HG02571 (cell line): ENCODE data around the gene TEDC2.
"Not testable (repeated sequence)": the region's sequence is repeated elsewhere in the genome, so short reads cannot be mapped to it uniquely, and the experiment has no call there.

ENCODE experiments used
- ATAC-seq: cut with Tn5 transposase; IDR thresholded peaks from one replicate; pipeline ENCODE4 v1.9.1; 2021; ENCODE audit warnings: mild to moderate bottlenecking, moderate library complexity; ENCODE audit not compliant: unreplicated experiment

TEDC2 gene, protein sequence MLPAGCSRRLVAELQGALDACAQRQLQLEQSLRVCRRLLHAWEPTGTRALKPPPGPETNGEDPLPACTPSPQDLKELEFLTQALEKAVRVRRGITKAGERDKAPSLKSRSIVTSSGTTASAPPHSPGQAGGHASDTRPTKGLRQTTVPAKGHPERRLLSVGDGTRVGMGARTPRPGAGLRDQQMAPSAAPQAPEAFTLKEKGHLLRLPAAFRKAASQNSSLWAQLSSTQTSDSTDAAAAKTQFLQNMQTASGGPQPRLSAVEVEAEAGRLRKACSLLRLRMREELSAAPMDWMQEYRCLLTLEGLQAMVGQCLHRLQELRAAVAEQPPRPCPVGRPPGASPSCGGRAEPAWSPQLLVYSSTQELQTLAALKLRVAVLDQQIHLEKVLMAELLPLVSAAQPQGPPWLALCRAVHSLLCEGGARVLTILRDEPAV

DNA sequence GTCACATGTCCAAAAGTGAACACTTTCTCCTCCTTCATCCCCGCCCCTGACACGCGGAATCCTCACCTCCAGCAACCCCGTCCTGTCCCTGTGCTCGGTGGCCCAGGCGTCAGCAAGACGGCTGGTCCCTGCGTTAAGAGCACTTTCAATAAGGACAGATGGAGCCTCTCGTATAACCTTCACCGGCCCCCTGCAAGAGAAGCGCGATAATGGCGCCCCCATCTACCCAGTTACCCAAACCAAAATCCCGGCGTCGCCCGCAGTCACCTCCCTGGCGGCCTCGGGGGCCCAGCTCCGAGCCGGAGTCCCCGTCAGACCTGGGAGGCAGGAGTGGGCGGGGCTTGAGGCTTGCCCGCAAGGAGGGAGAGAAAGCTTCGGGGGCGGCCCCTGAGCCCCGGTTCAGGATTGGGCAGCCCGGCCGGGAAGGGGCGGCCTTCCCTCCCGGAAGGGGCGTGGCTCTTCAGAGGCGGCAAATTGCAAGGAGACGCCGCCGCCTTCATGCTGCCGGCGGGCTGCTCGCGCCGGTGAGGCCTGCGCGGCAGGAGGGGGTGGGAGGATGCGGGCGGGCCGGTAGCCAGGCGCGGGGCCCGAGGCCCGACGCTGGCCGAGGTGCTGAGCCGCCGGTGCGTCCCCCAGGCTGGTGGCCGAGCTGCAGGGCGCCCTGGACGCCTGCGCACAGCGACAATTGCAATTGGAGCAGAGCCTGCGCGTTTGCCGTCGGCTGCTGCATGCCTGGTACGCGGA lies at the start of gene TEDC2:
TEDC2 (plus strand) TSS at position 463 of the 744 bp plus-strand sequence; CDS start at position 499, 36 bp downstream.
- ATAC-seq, result peak; percentile 89

DNA sequence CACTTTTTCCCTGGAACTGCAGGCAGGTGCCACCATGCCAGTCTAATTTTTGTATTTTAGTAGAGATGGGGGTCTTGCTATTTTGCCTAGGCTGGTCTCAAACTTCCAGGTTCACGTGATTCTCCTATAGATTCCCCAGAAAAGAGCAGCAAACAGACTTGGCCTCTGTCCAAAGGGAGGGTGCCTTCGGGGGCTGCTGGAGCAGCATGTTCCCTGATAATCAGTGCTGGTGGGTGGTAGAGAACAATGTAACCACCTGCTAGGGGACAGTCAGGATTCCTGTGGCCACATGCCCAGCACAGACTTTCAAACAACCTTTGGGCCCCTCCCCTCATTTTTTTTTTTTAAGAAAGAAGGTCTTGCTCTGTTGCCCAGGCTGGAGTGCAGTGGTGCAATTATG lies 44.8 kb upstream of the TEDC2 start:
- ATAC-seq, result no peak

DNA sequence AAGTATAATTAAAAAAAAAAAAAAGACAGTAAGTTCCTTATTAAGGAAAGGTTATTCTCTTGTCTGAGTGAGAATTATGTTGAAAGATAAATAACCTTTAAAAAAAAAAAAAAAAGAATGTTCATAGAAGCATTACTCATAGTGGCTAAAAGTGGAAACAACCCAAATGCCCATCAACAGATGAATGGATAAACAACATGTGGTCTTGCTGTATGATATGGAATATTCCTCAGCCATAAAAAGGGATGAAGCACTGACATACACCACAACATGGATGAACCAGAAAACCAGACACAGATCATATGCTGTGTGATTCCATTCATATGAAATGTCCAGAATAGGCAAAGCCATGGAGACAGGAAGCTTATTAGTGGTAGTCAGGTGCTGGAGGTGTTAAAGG lies 39.9 kb upstream of the TEDC2 start:
- ATAC-seq, result no peak

DNA sequence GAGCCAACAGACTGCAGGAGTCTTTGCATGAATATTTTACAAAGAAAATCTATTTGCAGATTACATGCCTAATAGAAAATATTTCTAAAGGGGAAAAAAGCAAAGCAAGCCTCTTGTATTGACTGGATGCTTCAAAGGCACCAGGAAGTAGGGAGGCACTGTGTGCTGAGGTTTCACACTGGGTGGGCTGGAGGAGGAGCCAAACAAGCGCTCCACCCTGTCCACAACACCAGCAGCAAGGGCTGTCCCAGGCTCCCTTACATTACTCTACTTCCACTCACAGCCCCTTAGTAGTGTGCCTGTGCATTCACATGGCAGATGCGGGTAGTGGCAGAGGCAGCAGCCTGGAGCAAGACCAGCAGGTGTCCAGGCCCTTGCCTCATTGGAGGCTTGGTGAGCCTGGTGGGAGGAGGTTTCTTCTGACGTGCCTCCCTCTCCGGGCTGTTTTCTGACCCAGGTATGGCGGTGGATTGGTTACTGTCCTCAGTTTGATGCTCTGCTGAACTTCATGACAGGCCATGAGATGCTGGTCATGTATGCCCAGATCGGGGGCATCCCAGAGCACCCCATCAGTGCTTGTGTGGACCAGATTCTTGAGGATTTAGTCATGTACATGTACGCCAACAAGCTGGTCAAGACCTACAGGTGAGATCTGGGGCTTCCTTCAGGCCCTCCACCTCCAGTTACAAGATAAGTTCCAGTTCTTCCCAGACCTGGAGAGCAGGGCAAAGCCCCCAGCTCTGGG lies 37.6 kb upstream of the TEDC2 start:
- ATAC-seq, result no peak

DNA sequence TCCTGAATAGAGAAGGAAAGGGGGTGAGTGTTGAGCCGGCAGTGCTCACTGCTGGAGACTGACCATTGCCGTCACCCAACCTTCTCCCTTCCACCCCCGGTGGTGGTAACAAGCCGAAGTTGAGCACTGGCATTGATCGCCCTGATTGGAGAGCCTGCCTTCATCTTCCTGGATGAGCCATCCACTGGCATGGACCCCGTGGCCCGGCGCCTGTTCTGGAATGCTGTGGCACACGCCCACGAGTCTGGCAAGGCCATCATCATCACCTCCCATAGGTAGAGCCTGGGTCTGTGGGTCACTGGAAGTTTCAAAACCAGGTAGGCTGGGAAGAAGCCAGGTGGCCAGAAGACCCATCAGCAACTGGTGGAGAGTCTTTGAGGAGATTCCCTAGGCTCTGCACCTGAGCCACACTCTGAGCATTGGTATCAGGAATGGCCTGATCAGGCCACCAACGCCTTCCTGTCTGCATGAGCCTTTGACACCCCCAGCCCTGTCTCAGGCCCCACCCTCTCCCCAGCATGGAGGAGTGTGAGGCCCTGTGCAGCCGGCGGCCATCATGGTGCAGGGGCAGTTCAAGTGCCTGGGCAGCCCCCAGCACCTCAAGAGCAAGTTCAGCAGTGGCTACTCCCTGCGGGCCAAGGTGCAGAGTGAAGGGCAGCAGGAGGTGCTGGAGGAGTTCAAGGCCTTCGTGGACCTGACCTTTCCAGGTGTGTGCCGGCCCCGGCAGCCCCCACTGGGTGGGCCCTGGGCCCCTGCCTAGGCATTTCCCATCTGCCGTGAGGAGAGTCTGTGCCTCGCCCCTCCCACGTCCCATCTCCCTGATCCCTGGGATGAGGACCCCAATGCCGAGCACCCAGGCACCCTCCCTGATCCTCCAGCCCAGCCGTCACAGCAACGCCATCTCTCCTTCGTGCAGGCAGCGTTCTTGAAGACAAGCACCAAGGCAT lies 35.6 kb upstream of the TEDC2 start:
- no peak for ATAC-seq

DNA sequence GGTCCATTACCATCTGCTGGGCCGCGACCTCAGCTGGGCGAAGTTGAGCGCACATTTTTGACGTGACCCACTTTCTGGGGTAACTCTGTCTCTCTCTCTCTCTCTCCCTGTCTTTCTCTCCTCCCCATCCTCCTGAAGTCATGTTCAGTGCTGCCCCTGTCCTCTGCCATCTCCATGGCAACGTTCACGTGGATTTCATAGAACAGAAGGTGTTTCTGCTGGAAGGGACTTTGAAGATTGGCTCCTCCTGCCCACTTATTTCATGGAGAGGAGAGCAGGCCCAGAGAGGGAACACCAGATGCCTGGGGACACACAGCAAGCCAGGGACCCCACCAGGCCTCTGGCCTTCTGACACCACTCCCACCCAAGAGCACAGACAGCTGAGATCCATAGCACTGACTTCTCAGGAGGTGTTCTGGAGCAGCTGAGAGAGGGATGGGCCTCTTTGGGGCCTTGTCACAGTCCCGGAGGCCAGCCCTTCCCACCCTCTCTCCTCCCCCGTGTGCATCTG lies 34.8 kb upstream of the TEDC2 start:
- ATAC-seq, result no peak

DNA sequence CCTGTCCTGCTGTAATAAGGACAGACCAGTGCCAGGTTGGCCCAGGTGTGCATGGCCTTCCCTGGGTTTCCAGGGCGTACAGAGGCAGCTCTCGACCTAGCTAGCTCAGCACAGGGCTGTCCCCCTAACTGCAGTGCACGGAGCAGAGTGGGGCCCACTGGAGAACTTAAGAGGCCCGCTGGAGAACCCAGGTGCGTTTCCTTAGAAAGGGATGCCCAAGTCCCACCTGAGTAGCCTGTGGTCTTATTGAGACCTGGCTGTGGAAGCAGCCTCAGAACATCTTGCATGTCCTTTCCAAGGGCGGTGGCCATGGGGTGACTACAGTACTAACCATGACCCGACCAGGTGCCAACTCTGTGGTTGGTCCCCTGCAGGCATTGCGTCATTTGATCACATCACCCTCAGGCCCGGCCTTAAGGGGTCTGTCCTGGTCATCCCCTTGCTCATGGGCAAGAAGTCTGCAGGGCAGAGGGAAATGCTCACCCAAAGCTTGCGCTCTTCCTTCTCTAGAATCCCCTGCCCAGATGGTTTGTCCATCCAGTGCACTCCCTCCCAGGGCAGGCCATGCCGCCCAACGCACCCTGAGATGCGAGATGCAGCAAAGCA lies 34.0 kb upstream of the TEDC2 start:
- ATAC-seq, result no peak

DNA sequence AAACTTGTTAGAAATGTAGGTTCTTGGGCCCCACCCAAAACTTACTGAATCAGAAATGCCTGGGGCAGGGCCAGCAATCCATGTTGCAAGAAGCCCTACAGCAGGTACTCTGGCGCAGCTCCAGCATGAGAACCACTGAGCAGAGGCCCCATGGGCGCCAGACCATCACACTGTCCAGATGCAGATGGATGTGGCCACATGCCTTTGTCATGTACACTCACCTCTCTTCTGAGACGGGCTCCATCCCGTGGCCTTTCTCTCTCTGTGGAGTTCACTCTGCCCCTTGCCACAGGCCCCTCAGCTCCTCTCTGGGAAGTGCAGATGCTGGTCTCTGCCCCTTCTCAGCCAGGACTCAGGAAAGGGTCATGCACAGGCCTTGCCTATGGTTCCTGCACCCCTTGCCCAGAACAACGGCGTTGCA lies 33.0 kb upstream of the TEDC2 start:
- no peak for ATAC-seq

DNA sequence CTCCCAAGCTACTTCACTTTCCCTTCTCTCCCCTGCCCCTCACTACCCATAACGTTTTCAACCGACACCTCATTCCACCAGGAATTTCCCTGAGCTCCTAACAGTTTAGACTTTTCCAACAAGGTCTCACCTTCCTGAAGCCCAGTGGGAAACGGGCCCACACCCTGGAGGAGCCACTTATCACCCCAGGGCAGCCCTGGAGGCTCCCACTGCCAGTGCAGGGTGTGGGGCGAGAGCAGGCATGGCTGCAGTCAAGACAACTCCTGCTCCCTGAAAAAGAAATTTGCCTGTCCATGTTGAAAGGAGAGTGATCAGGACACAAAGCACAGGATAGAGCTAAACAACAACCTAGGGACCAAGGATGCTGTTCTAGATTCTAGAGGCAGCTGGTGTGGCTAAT lies 32.4 kb upstream of the TEDC2 start:
- ATAC-seq, result no peak

DNA sequence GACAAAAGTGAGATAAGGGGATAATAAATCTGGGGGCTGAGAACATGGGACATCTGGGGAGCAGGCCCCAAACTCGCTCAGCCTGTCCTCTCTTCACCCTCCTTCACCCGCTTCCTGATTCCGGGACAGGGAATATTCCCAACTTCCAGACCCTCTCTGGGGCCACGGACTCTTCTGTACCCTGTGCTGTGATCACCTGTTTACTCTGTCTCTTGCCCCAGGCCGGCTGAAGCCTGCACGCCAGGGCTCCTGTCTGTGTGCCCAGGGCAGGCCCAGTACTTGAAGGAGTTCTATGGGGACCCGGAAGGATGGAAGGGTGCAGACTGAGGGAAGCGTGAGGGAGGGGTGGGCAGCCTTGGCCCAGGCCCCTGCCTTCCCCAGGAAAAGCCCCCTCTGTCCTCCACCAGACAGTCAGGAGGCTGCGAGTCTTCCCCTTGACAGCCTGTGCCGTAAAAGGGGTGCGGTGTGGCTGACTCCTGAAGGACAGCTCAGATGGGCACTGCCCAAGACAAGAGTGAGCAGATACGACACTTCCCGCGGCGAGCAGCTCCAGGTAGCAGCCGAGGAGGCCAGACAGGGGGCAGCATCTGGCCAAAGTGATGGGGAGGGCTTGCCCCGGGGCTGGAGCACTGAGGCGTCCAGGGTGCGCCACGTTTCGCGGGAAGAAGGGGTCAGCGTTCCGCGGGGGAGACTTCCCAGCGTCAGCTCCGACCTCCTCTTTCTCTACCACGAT lies 31.7 kb upstream of the TEDC2 start:
- ATAC-seq, result no peak

DNA sequence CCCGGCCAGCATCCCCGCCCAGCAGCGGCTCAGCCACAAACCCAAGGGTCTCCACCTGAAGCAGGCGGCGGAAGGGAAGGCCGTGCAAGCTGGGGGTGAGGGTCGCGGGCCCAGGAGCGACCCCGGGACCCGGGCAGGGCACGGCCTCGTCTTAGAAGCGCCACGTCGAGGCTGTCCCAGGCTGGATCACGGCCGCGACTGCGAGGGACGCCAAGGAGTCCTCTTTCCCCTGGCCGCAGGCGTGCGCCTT lies 31.2 kb upstream of the TEDC2 start:
- no peak for ATAC-seq

DNA sequence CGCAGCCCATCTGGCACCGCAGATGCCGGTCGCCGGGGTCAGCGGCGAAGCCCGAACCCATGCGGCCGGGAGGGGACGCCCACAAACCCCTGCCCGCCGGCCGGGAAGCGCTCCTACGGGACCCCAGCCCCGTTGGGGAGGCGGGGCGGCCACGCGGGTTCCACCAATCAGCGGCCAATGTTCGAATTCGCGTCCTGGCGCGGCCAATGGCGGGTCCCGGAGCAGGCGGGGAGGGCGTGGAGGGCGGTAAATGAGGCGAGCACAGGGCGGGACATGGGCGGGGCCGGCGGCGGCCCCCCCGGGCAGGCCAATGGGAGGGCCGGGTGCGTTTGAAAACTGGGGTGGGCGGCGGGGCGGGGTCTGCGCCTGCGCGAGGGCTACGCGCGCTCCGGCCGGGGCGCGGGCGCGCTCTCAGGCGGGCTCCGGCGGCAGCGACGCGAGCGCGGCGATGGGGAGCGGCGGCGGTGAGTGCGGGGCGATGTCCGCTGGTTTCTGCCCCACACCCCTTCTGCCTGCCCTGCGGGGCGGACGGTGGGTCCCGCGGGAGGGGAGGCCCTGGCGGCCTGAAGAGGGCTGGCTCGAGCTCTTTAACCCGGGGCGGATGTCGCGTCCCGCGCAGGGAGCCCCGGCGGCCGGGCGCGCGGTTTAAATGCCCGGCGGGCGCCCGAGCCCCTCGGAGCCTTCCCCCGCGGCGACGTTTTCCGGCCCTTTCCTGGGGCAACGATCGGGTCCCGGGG lies 30.7 kb upstream of the TEDC2 start, which contains the start of gene CCNF:
CCNF (plus strand) TSS at position 414 of the 737 bp plus-strand sequence; CDS start at position 449, 35 bp downstream.
- ATAC-seq, result peak; percentile 85

DNA sequence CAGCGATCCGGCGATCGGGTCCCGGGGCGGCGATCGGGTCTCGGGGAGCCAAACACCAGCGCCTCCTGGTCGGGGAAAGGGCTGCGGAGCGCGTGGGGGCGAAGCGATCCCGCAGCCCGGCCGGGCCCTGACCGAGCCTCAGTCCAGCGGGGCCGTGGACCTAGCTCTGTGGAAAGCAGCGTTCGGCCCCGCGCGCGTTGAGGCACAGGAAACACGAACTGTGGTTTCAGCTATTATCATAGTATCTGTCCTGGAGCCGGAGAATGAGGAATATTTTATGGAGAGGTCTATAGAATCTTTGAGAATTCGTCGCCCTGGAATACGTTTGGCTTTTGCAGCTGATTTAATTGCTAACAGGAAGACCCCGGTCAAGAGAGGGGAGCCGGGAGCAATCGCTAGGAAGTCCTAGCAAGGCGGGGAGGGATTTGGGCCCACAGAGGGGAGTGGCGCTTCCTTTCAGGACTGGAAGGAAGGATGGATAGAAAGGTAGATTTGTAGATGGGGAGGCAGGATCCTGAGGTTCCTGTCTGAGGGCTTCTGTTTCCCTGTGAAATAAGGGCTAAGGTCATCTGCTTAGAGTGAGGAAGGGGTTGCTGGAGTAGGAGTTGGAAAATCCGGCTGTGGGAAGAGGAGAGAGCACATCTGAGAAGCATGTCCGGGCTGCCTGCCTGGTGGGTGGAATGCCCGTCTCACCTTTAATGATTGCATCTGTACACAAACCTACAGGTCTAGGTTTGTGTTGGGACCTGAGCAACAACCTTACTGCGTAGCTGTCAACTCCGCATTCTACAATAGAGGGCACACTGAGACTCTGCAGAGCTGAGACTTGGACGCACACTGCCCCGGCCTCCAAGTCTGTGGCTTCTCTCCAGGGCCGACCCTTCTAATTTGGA lies 29.9 kb upstream of the TEDC2 start:
- no peak for ATAC-seq

DNA sequence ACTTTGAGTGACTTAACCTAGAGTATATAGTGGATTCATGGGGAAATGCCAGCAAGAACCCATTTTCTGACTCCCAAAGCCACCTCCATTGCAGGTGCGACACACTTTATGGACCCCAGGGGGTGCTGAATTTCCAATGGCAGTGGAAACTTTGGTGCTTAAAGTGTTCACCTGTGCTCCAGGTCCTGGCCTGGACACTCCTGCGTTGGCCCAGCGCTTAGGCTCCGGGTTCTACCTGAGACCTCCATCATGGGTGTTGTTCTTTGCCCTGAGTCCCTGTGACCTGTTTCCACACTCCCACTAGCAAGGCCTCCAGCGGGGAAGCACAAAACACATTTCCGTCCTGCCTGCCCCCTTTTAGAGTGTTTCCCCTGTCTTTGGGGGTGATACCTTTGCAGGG lies 27.6 kb upstream of the TEDC2 start:
- no peak for ATAC-seq

DNA sequence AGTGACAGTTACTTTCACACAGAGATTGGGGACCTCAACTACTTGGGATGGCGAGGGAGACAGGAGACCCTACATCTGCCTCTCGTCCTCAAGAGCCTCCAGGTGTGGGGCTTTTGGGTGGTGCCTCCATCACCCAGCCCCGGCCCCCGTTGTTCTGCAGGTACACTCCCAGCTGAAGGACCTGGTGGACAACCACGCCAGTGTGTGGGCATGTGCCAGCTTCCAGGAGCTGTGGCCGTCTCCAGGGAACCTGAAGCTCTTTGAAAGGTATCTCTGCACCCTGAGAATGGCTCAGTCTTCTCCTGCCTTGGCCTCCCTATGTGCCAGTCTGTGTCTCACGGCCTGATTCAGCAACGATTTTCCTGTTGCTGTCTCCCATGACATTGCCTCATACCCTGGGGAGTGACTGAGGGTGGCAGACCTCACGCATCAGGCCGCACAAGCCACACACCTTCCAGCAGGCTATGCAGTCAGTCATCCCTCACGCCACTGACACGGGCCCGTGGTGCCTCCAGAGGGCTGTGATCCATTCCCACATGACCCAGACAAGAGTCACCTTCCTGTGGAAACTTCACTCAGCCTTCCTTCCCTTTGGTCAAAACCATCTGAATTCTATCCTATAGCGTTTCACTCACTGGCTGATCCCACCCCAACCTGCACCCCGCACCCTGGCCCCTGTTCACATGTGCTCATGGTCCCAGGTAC lies 27.0 kb upstream of the TEDC2 start:
- ATAC-seq, result no peak

DNA sequence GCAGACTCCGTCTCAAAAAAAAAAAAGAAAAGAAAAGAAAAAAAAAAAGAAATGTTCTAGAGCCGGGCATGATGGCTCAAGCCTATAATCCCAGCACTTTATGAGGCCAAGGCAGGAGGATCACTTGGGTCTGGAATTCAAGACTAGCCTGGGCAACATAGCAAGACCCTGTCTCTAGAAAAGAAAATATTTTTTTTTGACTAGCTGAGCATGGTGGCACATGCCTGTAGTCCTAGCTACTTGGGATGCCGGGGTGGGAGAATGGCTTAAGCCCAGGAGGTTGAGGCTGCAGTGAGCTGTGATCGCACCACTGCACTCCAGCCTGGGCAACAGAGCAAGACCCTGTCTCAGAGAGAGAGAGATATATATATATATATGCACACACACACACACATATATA lies 24.7 kb upstream of the TEDC2 start:
- not testable (repeated sequence) for ATAC-seq

DNA sequence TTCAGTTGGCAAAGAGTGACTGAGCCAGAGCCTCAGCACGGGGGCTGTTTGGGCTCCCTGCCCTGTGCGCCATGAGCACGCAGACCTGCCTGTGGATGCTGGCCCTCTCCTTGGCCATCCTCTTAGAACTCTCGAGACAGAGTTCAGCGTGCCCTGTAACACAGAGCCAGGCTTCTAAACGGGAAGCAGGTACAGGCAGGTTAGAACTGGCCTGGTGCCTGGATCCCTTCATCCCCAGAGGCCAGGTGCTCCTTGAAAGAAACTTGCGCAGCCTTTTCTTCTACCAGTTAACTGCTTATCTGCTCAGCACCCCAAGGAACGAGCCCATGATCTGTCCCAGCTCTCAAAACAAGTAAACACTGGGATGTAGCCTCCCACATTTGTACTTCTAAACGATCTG lies 23.8 kb upstream of the TEDC2 start:
- no peak for ATAC-seq
